Esophagus squamous epithelium (tissue), 4 donors: ENCODE data around the gene ARL4C.

ENCODE experiments used
- POLR2A ChIP-seq, 4 donors: fragments of 450-650 bp; IDR thresholded peaks; one replicate each; pipeline ENCODE4 v1.6.1; 2017; ENCODE audit warnings: antibody characterized with exemption in 4 of 4, mild to moderate bottlenecking in 4 of 4, moderate library complexity in 3 of 4
- TF ChIP-seq, protein P1 (sequence below), 6 experiments: fragments of 450-650 bp in 4 of 6; fragments of 200-600 bp in 2 of 6; sonication (generic) in 2 of 6; IDR thresholded peaks; one replicate each; pipeline ENCODE4 v1.5.1; 2016 to 2019; ENCODE audit warnings: antibody characterized with exemption in 6 of 6, mild to moderate bottlenecking in 4 of 6, moderate library complexity in 4 of 6

DNA sequence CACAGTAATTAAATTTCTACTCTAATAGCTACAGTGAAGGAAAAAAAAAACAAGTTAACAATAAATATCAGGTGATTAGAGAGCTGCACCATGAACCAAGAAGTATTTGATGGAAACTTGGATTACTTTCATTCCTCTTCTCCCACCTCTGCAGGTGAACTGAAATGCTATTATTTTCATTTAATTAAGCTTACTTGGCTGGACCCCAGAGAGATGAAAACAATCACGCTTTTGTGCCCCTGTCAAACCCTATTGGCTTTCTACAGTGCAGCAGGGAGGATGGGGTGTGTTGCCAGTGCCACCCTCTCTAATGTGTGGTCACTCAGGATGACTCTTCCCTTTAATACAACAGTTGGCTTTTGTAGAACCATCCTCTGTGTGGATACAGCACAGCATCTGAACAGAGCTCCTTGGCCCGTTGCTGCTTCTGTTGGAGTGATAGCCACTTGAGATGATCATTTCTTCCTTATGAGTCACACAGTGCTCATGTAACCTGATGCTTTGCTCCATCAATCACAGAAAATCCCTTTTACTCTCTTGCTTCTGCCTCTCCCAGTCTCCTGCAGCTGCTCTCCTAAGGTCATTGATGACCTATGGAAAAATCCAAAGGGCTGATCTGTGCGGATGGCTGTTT is 5.5 kb upstream of the ARL4C start:
- TF ChIP-seq, protein P1, sequence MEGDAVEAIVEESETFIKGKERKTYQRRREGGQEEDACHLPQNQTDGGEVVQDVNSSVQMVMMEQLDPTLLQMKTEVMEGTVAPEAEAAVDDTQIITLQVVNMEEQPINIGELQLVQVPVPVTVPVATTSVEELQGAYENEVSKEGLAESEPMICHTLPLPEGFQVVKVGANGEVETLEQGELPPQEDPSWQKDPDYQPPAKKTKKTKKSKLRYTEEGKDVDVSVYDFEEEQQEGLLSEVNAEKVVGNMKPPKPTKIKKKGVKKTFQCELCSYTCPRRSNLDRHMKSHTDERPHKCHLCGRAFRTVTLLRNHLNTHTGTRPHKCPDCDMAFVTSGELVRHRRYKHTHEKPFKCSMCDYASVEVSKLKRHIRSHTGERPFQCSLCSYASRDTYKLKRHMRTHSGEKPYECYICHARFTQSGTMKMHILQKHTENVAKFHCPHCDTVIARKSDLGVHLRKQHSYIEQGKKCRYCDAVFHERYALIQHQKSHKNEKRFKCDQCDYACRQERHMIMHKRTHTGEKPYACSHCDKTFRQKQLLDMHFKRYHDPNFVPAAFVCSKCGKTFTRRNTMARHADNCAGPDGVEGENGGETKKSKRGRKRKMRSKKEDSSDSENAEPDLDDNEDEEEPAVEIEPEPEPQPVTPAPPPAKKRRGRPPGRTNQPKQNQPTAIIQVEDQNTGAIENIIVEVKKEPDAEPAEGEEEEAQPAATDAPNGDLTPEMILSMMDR (IDR thresholded peaks at IDR 0.05): no peak
- TF ChIP-seq POLR2A (IDR thresholded peaks at IDR 0.05): no peak
